Ovary (tissue), 9 donors: Measurements from ENCODE around the gene GALK1. TPM values are rescaled to one million over a fixed set of nuclear protein-coding genes. Genes with fewer than 3 reads are reported as not detected.

Experiments
- DNase-seq, 5 donors: peaks; one replicate each; pipeline ENCODE4 v3.0.0-alpha.2; 2019 to 2020
- H3K27ac ChIP-seq, 2 donors: fragments of 200-600 bp; one replicate each; pipeline versions ENCODE4 v1.5.1 to v1.8.0; 2019 to 2022
- H3K27me3 ChIP-seq: fragments of 200-600 bp; one replicate; pipeline ENCODE4 v1.8.0; 2022
- H3K36me3 ChIP-seq: fragments of 200-600 bp; sonication (generic); one replicate; pipeline ENCODE4 v1.5.1; 2019
- H3K4me1 ChIP-seq: one replicate; pipeline ENCODE4 v1.8.1; 2013; ENCODE audit warnings: mild to moderate bottlenecking, moderate library complexity; ENCODE audit not compliant: insufficient read depth
- H3K4me3 ChIP-seq: fragments of 200-600 bp; sonication (generic); one replicate; pipeline ENCODE4 v1.5.1; 2017
- H3K9me3 ChIP-seq, 2 donors: fragments of 200-600 bp in 1 of 2; sonication (generic) in 1 of 2; one replicate each; pipeline versions ENCODE4 v1.5.1 to v1.8.1; 2013 to 2019; ENCODE audit warnings: mild to moderate bottlenecking in 1 of 2, moderate library complexity in 1 of 2
- EP300 ChIP-seq: sonication (generic); formaldehyde crosslinking; IDR thresholded peaks from one replicate; pipeline ENCODE4 v1.6.1; 2017; ENCODE audit warnings: antibody characterized with exemption
- POLR2A ChIP-seq: fragments of 450-650 bp; IDR thresholded peaks from one replicate; pipeline ENCODE4 v1.6.1; 2017; ENCODE audit warnings: antibody characterized with exemption, mild to moderate bottlenecking, moderate library complexity
- WGBS, 3 donors: extraction: QIAGEN DNeasy Blood & Tissue Kit in 1 of 3; methylation state at CpG; one replicate each; pipeline versions ENCODE4 v1.1.5 to v1.1.7; 2013 to 2017; 5-methylcytosine and 5-hydroxymethylcytosine counted together
- intact Hi-C, 4 donors: fragments of 100-400 bp; cut with DNase I; formaldehyde crosslinking; loops; one replicate each; pipeline versions ENCODE4 v1.11.0 to v1.15.1; 2022 to 2023
- polyA plus RNA-seq, 2 donors: library from polyadenylated mRNA; stranded (reverse); fragments of 200-250 nt in 1 of 2; fragments of 350-450 nt in 1 of 2; fragmentation: Illumina TruSeq in 1 of 2; extraction: RNeasy Lipid Tissue Mini Kit (QIAGEN cat#74804) in 1 of 2; gene quantifications; one replicate each; pipeline ENCODE4 v1.2.3, GENCODE V29; 2013 to 2014
- total RNA-seq, 7 donors: library from RNA; depleted of rRNA in 2 of 7; stranded (reverse); fragments of >200 nt in 2 of 7; fragmentation: NEBNext Ultra II Directional in 3 of 7; extraction: Animal tissue kit (Norgen Biotek cat#: 25700) in 3 of 7; gene quantifications; one replicate each; pipeline versions ENCODE4 v1.1.0 to v1.2.4, GENCODE V29; 2016 to 2023
- TF ChIP-seq, protein P1 (sequence below), 3 donors: fragments of 450-650 bp in 2 of 3; fragments of 200-600 bp in 1 of 3; IDR thresholded peaks; one replicate each; pipeline versions ENCODE4 v1.5.1 to v1.8.0; 2016 to 2022; ENCODE audit warnings: antibody characterized with exemption in 3 of 3, mild to moderate bottlenecking in 1 of 3
- donor health status: DM: no; HTN: no; CAD: no; lungs with moderate emphysema.
- donor health status: DM: no; HTN: no; CAD: no.
- donor health status: Bipolar disorder and iron deficiency.
- donor health status: DM: yes; HTN: yes; CAD: no.
- donor health status: DM: no; HTN: no; CAD: no.
- donor health status: DM: yes; HTN: yes; CAD: no.

GALK1 gene
- total and polyA plus RNA-seq, 9 donors: 0.33 to 35.1 (median 27.5) TPM

DNA sequence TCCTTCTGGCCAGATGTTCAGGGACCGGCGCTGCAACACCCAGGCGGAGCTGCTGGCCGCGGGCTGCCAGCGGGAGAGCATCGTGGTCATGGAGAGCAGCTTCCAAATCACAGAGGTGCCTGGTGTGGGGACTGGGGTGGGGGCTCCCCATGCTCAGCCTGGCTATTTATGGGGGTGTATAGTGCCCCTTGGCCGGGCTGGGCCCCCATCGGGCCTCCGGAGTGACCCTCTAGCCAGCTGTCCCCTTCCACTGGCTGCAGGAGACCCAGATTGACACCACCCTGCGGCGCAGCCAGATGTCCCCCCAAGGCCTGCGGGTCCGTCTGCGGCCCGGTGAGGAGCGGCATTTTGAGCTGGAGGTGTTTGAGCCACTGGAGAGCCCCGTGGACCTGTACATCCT lies 37.6 kb downstream of the GALK1 start:
- Histone ChIP-seq H3K27ac (no peak overlapping the region), H3K4me1 (no peaks in the 10 kb centered on the region), H3K4me3 (no peak overlapping the region), H3K27me3 (no peaks in the 10 kb centered on the region), H3K9me3 (no peaks in the 10 kb centered on the region), H3K36me3 (no peaks in the 10 kb centered on the region)
- intact Hi-C loops: no loop called here
- 86 to 90% (median 87%) methylated on average over 18 of the region's 18 CpGs for WGBS, 3 donors
- DNase-seq: no peak
- no peak for TF ChIP-seq POLR2A

DNA sequence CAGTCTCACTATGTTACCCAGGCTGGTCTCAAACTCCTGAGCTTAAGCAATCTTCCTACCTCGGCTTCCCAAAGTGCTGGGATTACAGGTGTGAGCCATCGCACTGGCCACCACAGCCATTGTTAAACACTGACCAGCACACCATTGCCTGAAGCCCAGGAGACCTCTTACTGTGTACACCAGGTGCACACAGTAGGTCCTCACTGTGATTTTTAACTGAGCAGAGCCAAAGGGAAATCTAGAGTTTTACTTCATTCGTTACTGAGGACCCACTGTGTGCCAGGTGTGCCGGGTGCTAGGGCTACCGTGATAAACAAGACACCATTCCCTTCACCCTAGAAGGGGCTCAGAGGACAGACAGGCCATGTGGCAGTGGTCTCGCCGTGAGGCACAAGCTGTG lies 39.5 kb downstream of the GALK1 start:
- no peak for DNase-seq
- Histone ChIP-seq H3K9me3 (no peaks in the 10 kb centered on the region), H3K27me3 (no peaks in the 10 kb centered on the region), H3K36me3 (no peaks in the 10 kb centered on the region), H3K4me3 (no peak overlapping the region), H3K27ac (no peak overlapping the region), H3K4me1 (no peaks in the 10 kb centered on the region)
- TF ChIP-seq POLR2A: no peak
- TF ChIP-seq EP300: no peak
- TF ChIP-seq, protein P1, sequence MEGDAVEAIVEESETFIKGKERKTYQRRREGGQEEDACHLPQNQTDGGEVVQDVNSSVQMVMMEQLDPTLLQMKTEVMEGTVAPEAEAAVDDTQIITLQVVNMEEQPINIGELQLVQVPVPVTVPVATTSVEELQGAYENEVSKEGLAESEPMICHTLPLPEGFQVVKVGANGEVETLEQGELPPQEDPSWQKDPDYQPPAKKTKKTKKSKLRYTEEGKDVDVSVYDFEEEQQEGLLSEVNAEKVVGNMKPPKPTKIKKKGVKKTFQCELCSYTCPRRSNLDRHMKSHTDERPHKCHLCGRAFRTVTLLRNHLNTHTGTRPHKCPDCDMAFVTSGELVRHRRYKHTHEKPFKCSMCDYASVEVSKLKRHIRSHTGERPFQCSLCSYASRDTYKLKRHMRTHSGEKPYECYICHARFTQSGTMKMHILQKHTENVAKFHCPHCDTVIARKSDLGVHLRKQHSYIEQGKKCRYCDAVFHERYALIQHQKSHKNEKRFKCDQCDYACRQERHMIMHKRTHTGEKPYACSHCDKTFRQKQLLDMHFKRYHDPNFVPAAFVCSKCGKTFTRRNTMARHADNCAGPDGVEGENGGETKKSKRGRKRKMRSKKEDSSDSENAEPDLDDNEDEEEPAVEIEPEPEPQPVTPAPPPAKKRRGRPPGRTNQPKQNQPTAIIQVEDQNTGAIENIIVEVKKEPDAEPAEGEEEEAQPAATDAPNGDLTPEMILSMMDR (IDR thresholded peaks at IDR 0.05): no peak
- intact Hi-C loops: no loop called here
- WGBS, 3 donors: 82 to 90% (median 89%) methylated on average over 7 of the region's 7 CpGs

DNA sequence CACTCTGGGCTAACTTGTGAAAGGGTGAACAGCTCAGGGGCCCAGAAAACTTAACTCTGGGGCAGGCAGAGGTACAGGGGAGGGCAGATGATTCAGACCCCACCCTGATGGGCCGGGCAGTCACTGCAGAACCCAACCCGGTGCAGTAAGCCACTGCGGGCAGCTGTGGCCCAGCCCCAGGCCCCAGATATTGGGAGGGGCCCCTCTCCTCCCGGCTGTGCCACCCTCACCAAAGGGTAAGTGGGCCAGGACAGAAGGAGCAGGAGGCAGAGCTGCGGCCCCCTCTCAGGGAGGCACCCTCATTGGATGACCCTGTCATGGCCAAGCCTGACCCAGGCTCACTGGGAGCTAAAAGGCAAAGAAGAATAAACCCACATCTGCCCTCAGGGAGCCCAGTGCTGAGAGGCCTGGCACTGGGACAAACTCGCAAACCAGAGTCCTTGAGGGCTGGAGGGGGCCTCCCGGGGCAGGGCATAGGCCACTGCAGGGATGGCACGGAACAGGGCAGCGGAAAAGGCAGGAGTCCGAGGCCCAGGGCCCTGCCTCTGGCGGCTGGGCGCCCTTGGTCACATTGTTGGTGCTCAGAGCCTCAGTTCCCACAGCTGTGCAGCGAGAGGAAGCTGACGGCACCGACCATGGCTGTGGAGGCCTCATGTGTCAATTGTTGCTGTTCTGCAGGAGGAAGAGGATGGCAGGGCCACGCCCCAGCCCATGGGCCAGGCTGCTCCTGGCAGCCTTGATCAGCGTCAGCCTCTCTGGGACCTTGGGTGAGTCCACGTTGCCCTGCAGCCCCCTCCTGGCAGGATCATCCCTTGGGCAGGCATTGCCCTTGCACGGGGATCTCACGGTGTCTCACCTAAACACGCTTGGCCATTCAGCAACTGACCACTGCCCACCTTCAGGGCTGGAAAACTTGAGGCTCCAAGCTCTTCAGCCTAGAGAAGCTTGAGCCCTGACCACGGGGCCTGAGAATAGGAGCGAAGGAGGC lies 40.7 kb downstream of the GALK1 start:
- 81 to 88% (median 81%) methylated on average over 22 to 23 of the region's 23 CpGs for WGBS, 3 donors
- H3K27ac ChIP-seq: no peak overlapping the region
- no peaks in the 10 kb centered on the region for H3K36me3 ChIP-seq
- no peak overlapping the region for H3K4me3 ChIP-seq
- TF ChIP-seq EP300 (no peak), POLR2A (no peak)
- TF ChIP-seq, protein P1 (IDR thresholded peaks at IDR 0.05): no peak
- H3K9me3 ChIP-seq: no peaks in the 10 kb centered on the region
- no peak for DNase-seq
- intact Hi-C loops: no loop called here
- H3K4me1 ChIP-seq: no peaks in the 10 kb centered on the region
- no peaks in the 10 kb centered on the region for H3K27me3 ChIP-seq

DNA sequence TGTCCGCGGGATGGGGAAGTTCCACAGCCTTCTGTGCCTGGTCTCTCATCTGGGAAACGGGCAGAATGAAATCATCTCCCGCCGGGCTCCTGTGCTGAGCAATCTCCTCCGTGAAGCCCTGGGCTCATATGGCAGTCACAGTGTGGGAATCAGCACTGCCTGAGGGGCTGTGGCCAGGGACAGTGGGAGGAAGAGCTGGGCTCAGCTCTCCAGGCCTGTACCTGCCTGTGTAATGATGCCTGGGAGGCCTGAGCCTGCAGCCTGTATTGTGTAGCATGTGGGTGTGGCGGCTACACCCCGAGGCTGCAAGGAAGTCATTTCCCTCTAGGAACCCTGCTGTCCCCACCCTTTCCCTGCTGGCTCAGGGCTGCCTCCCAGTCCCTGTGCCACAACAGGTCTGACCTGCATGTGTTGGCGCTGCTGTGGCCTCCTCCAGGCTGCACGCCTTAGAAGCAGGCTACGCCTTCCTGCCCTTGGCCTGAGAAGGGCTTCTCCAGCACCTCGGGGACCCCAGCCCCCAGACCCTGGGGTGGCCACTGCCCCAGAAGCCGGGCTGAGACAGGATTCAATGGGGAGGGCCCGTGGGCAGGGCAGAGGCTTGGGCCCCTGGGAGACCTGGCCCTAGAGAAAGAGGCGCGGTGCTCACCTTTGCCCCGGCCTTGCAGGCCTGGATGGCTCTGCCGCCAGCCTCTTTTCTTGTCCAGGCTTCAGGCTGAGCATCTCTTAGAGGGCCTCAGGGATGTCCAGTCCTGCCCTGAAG lies 41.6 kb downstream of the GALK1 start:
- no peak overlapping the region for H3K27ac ChIP-seq

More for the DNA sequence above, 41.6 kb downstream of the GALK1 start:
- 73 to 79% (median 77%) methylated on average over 18 of the region's 18 CpGs for WGBS, 3 donors
- H3K36me3 ChIP-seq: no peaks in the 10 kb centered on the region
- no peak for DNase-seq
- no peak overlapping the region for H3K4me3 ChIP-seq
- TF ChIP-seq, protein P1 (IDR thresholded peaks at IDR 0.05): no peak
- TF ChIP-seq POLR2A (no peak), EP300 (no peak)
- H3K9me3 ChIP-seq: no peaks in the 10 kb centered on the region
- no peaks in the 10 kb centered on the region for H3K27me3 ChIP-seq
- intact Hi-C loops: no loop called here
- no peaks in the 10 kb centered on the region for H3K4me1 ChIP-seq
